Subcutaneous abdominal adipose tissue (tissue), 5 donors: ENCODE data around the gene C14orf39.
"Not testable (repeated sequence)": the region's sequence is repeated elsewhere in the genome, so short reads cannot be mapped to it uniquely, and the experiment has no call there.

Source experiments
- H3K27ac ChIP-seq: one replicate; pipeline ENCODE4 v1.7.0; 2013; ENCODE audit warnings: low read depth, mild to moderate bottlenecking, inconsistent platforms, low read length, moderate library complexity
- H3K27me3 ChIP-seq, 5 donors: one replicate each; pipeline ENCODE4 v1.7.0; 2013; ENCODE audit warnings: low read length in 5 of 5, inconsistent platforms in 1 of 5; ENCODE audit not compliant: control insufficient read depth in 5 of 5, insufficient read depth in 4 of 5
- H3K36me3 ChIP-seq, 5 donors: one replicate each; pipeline ENCODE4 v1.7.0; 2013; ENCODE audit warnings: low read length in 5 of 5; ENCODE audit not compliant: control insufficient read depth in 5 of 5, insufficient read depth in 5 of 5
- H3K4me1 ChIP-seq, 5 donors: one replicate each; pipeline ENCODE4 v1.7.0; 2013; ENCODE audit warnings: low read length in 5 of 5, mild to moderate bottlenecking in 3 of 5, moderate library complexity in 1 of 5; ENCODE audit not compliant: control insufficient read depth in 5 of 5, insufficient read depth in 5 of 5
- H3K4me3 ChIP-seq, 5 donors: one replicate each; pipeline ENCODE4 v1.7.0; 2013; ENCODE audit warnings: low read length in 5 of 5, low read depth in 1 of 5
- H3K9ac ChIP-seq, 5 donors: one replicate each; pipeline ENCODE4 v1.7.0; 2013; ENCODE audit warnings: low read length in 5 of 5, mild to moderate bottlenecking in 4 of 5, moderate library complexity in 3 of 5
- H3K9me3 ChIP-seq, 5 donors: one replicate each; pipeline ENCODE4 v1.7.0; 2013; ENCODE audit warnings: low read length in 5 of 5; ENCODE audit not compliant: control insufficient read depth in 5 of 5
- donor health status: healthy.
- donor health status: healthy.
- donor health status: healthy.
- donor health status: healthy.
- donor health status: healthy.

Gene C14orf39

DNA sequence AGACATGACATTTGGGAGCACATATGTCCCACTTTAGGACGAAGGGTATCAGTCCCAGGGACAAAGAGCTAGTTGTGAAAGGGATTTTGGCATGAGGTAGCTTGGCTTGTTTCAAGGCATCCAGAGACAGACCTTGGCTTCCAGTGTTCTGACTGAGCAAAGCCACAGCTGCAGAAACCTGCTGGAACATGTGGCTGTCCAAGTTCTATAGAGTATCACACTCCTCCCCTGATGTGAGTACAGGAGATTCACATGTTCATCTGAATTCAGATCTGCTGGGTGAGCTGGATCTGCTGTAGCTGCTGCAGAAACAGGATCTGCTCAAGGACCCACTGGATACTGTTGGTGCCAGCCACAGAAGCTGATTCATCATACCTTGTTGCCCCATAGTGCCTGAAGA, 10.1 kb upstream of the C14orf39 start:
- no peak overlapping the region for H3K4me3 ChIP-seq
- no peak overlapping the region for H3K27ac ChIP-seq
- no peak overlapping the region for H3K9ac ChIP-seq
- H3K4me1 ChIP-seq: no peaks in the 10 kb centered on the region
- no peaks in the 10 kb centered on the region for H3K36me3 ChIP-seq
- H3K27me3 ChIP-seq: peaks cover 0 to 11% (median 0%) of the 10 kb centered on the region in 5 donors
- H3K9me3 ChIP-seq: no peaks in the 10 kb centered on the region

GRCh38 chr14:60490270-60490669, 4.4 kb upstream of the C14orf39 start:
- peaks cover 4 to 20% (median 18%) of the 10 kb centered on the region in 5 donors for H3K27me3 ChIP-seq
- peaks cover 0 to 3% (median 0%) of the 10 kb centered on the region in 5 donors for H3K9me3 ChIP-seq
- H3K9ac ChIP-seq: no peak overlapping the region
- peaks cover 0 to 9% (median 9%) of the 10 kb centered on the region in 5 donors for H3K4me1 ChIP-seq
- H3K36me3 ChIP-seq: no peaks in the 10 kb centered on the region
- no peak overlapping the region for H3K4me3 ChIP-seq
- H3K27ac ChIP-seq: no peak overlapping the region

GRCh38 chr14:60488175-60488574, 2.3 kb upstream of the C14orf39 start:
- no peak overlapping the region for H3K4me3 ChIP-seq
- H3K4me1 ChIP-seq: peaks cover 0 to 13% (median 10%) of the 10 kb centered on the region in 5 donors
- no peak overlapping the region for H3K9ac ChIP-seq
- H3K27me3 ChIP-seq: peaks cover 8 to 28% (median 21%) of the 10 kb centered on the region in 5 donors
- peaks cover 0 to 5% (median 2%) of the 10 kb centered on the region in 5 donors for H3K9me3 ChIP-seq
- H3K36me3 ChIP-seq: no peaks in the 10 kb centered on the region
- H3K27ac ChIP-seq: no peak overlapping the region

DNA sequence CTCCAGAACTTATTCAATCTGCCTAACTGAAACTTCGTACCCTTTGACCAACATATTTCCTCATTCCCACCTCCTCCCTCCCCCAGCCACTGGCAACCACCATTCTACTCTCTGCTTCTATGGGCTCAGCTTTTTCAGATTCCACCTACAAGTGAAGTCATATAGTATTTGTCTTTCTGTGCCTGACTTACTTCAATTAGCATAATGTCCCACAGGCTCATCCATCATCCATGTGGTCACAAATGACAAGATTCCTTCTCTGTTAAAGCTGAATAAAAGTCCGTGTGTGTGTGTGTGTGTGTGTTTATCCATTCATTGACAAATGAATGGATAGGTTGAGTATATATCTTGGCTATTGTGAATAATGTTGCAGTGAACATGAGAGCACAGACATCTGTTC, 1.3 kb upstream of the C14orf39 start:
- H3K4me1 ChIP-seq: peaks cover 0 to 13% (median 10%) of the 10 kb centered on the region in 5 donors
- no peak overlapping the region for H3K9ac ChIP-seq
- H3K27ac ChIP-seq: no peak overlapping the region
- H3K4me3 ChIP-seq: no peak overlapping the region
- H3K9me3 ChIP-seq: peaks cover 0 to 5% (median 2%) of the 10 kb centered on the region in 5 donors
- no peaks in the 10 kb centered on the region for H3K36me3 ChIP-seq
- H3K27me3 ChIP-seq: peaks cover 8 to 28% (median 21%) of the 10 kb centered on the region in 5 donors

- Histone ChIP-seq H3K4me3 (peak overlapping the region; percentile 29 to 59 (median 52)), H3K9ac (no peak overlapping the region), H3K36me3 (no peaks in the 10 kb centered on the region), H3K9me3 (peaks cover 0 to 9% (median 6%) of the 10 kb centered on the region in 5 donors), H3K27me3 (peaks cover 8 to 28% (median 21%) of the 10 kb centered on the region in 5 donors), H3K4me1 (peaks cover 0 to 13% (median 10%) of the 10 kb centered on the region in 5 donors), H3K27ac (no peak overlapping the region)
Measured at GRCh38 chr14:60485057-60485597, 736 bp downstream of the C14orf39 start.

DNA sequence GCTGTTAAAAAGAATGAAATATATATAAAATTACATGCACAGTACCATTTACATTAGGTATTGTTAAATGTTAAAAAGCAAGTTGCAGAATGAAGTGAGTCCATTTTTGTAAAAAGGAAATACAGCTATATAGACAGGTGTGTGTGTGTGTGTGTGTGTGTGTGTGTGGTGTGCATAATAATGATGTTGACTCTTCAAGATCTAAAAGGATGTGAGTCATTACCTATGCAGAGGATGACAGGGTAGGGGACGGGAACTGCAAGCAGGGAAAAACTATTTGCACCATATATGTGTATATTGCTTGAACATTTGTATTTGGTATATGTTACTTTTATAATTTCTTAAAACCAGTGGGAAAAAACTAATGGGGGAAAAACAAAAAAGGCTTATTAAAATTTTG, 3.1 kb downstream of the C14orf39 start:
- Histone ChIP-seq H3K36me3 (no peaks in the 10 kb centered on the region), H3K27me3 (peaks cover 8 to 28% (median 19%) of the 10 kb centered on the region in 5 donors), H3K9me3 (peaks cover 0 to 10% (median 6%) of the 10 kb centered on the region in 5 donors), H3K4me3 (no peak overlapping the region), H3K27ac (no peak overlapping the region), H3K9ac (no peak overlapping the region), H3K4me1 (peaks cover 0 to 13% (median 10%) of the 10 kb centered on the region in 5 donors)

DNA sequence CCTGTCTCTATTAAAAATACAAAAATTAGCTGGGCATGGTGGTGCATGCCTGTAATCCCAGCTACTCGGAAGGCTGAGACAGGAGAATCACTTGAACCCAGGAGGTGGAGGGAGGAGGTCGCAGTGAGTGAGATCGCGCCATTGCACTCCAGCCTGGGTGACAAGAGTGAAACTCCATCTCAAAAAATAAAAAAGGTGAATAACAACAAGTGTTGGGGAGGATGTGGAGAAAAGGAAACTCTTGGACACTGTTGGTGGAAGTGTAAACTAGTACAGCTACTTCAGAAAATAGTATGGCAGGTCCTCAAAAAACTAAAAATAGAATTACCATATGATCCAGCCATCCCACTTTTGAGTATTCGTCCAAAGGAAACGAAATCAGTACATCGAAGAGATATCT, 5.6 kb downstream of the C14orf39 start:
- H3K27ac ChIP-seq, H3K27me3 ChIP-seq, H3K36me3 ChIP-seq, H3K4me1 ChIP-seq, H3K4me3 ChIP-seq, H3K9me3 ChIP-seq, H3K9ac ChIP-seq: not testable (repeated sequence)

- no peak overlapping the region for H3K4me3 ChIP-seq
- H3K9ac ChIP-seq: no peak overlapping the region
Measured at GRCh38 chr14:60455875-60456274, 30.0 kb downstream of the C14orf39 start.

GRCh38 chr14:60430276-60430675, 55.6 kb downstream of the C14orf39 start:
- Histone ChIP-seq H3K4me3 (no peak overlapping the region), H3K27ac (no peak overlapping the region), H3K4me1 (no peaks in the 10 kb centered on the region), H3K9me3 (peaks cover 0 to 3% (median 0%) of the 10 kb centered on the region in 5 donors), H3K36me3 (no peaks in the 10 kb centered on the region), H3K9ac (no peak overlapping the region), H3K27me3 (no peaks in the 10 kb centered on the region)

More at GRCh38 chr14:60455875-60456274, 30.0 kb downstream of the C14orf39 start:
- Histone ChIP-seq H3K27ac (no peak overlapping the region), H3K4me1 (no peaks in the 10 kb centered on the region), H3K36me3 (no peaks in the 10 kb centered on the region), H3K9me3 (no peaks in the 10 kb centered on the region), H3K27me3 (no peaks in the 10 kb centered on the region)

DNA sequence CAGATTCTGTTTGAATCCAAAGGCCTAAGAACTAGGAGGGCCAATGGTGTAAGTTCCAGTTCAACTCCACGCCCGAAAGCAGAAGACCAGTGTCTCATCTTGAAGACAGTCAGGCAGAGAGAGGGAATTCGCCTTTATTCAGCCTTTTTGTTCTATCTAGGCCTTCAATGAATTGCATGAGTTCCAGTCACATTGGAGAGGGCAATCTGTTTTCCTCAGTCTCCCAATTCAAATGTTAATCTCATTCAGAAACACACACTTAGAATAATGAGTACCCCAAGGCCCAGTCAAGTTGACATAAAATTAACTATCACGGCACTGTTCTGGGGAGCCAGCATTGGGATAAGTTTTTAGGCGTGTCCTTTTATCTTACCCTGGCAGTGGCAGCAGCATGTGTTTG, 65.8 kb downstream of the C14orf39 start:
- no peaks in the 10 kb centered on the region for H3K4me1 ChIP-seq
- H3K27me3 ChIP-seq: no peaks in the 10 kb centered on the region
- H3K9me3 ChIP-seq: no peaks in the 10 kb centered on the region
- H3K4me3 ChIP-seq: no peak overlapping the region
- H3K36me3 ChIP-seq: no peaks in the 10 kb centered on the region
- H3K27ac ChIP-seq: no peak overlapping the region
- H3K9ac ChIP-seq: no peak overlapping the region
